GM12892 (cell line): ENCODE results near the gene TMPRSS7.

Source experiments
- POLR2A ChIP-seq: IDR thresholded peaks from 2 replicates; pipeline ENCODE4 v1.6.1; 2011; ENCODE audit warnings: low read depth, low read length, control low read depth
- POLR2AphosphoS5 ChIP-seq: IDR thresholded peaks from 2 replicates; pipeline ENCODE4 v1.6.1; 2011; ENCODE audit warnings: low read depth, low read length, control low read depth
- TAF1 ChIP-seq: IDR thresholded peaks from 2 replicates; pipeline ENCODE4 v1.6.1; 2011; ENCODE audit warnings: low read depth, mild to moderate bottlenecking, control low read depth, low read length, borderline replicate concordance

- no peak for TF ChIP-seq POLR2A
- TF ChIP-seq POLR2AphosphoS5: no peak
- no peak for TF ChIP-seq TAF1
These were observed 20.8 kb upstream of the TMPRSS7 start for GRCh38 chr3:112013784-112014143.
